C4-2B (cell line): Measurements from ENCODE around the gene ANAPC4.

ENCODE experiments used
- ZFX ChIP-seq: fragments of 450-650 bp; IDR thresholded peaks from 2 replicates; pipeline ENCODE4 v1.6.1; 2017
- TF ChIP-seq, protein P1 (sequence below): fragments of 450-650 bp; conservative IDR thresholded peaks from 2 replicates; pipeline ENCODE4 v1.5.1; 2017; ENCODE audit warnings: mild to moderate bottlenecking

DNA sequence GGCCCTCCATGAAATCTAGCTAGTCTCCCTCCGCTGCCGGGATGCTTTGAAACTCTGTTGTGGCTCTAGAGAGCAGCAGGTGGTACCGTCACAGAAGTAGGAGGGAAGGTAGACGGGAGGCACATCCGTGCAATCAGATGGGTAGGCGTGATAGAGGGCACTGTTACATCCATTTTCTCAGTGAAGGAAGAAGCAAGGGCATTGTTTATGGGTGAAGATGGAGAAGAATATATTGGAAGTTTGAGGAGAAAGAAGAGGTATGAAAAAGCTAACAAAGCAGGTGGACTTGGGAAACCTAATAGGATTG, 1.3 kb downstream of the ANAPC4 start:
- TF ChIP-seq, protein P1, sequence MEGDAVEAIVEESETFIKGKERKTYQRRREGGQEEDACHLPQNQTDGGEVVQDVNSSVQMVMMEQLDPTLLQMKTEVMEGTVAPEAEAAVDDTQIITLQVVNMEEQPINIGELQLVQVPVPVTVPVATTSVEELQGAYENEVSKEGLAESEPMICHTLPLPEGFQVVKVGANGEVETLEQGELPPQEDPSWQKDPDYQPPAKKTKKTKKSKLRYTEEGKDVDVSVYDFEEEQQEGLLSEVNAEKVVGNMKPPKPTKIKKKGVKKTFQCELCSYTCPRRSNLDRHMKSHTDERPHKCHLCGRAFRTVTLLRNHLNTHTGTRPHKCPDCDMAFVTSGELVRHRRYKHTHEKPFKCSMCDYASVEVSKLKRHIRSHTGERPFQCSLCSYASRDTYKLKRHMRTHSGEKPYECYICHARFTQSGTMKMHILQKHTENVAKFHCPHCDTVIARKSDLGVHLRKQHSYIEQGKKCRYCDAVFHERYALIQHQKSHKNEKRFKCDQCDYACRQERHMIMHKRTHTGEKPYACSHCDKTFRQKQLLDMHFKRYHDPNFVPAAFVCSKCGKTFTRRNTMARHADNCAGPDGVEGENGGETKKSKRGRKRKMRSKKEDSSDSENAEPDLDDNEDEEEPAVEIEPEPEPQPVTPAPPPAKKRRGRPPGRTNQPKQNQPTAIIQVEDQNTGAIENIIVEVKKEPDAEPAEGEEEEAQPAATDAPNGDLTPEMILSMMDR, result no peak
- no peak for TF ChIP-seq ZFX
